ENCODE data around the gene RAI14.

GRCh38 chr5:34608368-34608767, 47.8 kb upstream of the RAI14 start:
- no peak for TF ChIP-seq CTCF (IDR thresholded peaks at IDR 0.05)
- no peak for TF ChIP-seq POLR2A (IDR thresholded peaks at IDR 0.05)

Measured in lower leg skin (tissue), 3 donors.